ENCODE results near the gene COG5.

Gene COG5

GRCh38 chr7:107387573-107388219 lies 176.0 kb downstream of the COG5 start:
- no peak for DNase-seq

DNA sequence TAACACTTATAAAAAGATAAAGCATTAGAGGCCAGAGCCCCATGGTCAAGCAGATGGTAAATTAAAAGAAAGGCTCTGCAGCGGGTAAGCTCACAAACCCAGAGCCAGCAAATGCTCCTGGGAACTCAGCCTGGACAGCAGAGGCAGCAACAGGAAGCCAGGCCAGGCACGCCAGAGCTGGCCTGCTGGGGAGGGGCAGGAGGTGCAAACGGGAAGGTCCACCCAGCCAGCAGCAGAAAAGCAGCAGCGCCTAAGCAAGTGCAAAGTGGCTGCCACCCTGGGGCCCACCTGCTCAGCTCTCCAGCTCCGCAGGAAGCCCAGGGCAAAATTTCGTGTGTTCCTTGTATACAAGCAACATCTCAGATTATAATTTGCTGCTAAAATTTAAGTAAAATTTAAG lies 176.6 kb downstream of the COG5 start:
- no peak for DNase-seq

GRCh38 chr7:107386548-107387102 lies 177.1 kb downstream of the COG5 start:
- no peak for DNase-seq

DNA sequence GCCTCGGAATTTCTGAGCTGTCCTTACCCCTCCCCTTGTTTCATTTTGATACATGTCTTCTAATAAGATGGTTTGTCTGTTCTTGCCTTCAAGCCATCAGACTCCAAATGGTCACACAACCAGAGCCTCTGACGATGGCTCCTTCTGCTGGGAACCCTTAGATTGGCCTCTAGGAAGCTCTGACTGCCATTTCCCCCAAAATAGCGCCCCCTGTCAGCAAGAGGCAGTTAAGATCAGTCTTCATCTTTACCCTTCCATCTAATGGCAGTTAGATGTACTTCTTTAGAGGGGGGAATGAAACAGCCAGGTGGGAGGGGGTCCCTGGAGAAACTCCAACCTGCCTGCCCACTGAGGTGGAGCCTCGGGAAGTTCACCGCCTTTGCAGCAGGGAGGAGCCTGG lies 179.7 kb downstream of the COG5 start:
- no peak for DNase-seq

DNA sequence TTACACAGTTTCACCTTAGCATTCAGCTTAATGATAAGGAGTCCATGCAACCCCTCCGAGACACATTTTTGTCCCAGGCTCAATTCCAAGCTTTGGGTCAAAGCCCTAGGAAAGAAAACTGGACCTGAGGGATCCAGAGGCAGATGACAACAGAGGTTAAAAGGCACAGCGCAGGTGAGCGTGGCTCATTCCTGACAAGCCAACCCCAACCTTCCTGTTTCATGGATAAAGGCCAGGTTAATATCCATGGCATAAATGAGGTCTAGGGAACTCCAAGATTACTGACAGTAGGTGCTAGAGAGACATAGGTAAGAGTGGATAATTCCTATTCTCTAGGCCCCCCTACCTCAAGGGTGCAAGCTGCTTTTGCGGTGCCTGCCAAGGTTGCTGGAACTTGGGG lies 180.5 kb downstream of the COG5 start:
- DNase-seq, result no peak

DNA sequence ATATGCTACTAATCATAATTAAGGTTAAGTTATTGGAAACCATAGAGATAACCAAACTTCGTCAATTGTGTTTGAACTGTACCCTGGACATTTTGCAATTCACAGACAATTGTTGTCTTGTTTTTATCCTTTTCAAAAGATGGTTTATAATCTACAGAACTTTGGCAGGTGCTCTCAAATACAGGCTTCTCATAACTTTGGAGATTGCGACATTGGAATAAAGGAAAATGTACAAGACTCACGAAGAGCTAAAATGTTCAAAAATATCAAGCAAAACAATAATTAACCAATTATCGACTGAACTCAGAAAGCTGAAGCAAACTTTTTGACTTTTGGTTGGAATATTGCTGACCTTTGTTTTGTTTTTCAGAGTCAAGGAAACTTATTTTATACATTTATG lies 182.3 kb downstream of the COG5 start:
- no peak for DNase-seq

- DNase-seq, result no peak
Measured at GRCh38 chr7:107373354-107373753, 190.4 kb downstream of the COG5 start.

- DNase-seq, result no peak
Measured at GRCh38 chr7:107372298-107372697, 191.4 kb downstream of the COG5 start.

- DNase-seq, result no peak
Measured at GRCh38 chr7:107370816-107371215, 192.9 kb downstream of the COG5 start.

DNA sequence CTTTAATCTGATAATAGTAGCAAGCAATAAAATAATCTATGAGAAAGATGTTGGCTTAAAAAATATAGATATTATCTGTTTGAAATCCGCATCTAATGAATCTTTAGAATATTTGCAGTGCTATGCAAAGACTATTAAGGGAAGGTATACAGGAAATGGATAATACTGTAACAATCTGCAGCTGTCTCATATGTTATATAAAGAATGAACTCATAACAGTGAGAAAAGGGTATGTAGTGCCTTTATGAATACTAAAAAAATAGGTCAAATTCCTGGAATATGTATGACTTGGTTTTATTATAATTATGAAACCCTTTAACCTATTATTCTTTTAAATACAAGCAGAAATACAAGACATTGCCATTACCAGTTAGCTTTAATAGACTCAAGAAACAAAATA lies 198.9 kb downstream of the COG5 start:
- no peak for DNase-seq

DNA sequence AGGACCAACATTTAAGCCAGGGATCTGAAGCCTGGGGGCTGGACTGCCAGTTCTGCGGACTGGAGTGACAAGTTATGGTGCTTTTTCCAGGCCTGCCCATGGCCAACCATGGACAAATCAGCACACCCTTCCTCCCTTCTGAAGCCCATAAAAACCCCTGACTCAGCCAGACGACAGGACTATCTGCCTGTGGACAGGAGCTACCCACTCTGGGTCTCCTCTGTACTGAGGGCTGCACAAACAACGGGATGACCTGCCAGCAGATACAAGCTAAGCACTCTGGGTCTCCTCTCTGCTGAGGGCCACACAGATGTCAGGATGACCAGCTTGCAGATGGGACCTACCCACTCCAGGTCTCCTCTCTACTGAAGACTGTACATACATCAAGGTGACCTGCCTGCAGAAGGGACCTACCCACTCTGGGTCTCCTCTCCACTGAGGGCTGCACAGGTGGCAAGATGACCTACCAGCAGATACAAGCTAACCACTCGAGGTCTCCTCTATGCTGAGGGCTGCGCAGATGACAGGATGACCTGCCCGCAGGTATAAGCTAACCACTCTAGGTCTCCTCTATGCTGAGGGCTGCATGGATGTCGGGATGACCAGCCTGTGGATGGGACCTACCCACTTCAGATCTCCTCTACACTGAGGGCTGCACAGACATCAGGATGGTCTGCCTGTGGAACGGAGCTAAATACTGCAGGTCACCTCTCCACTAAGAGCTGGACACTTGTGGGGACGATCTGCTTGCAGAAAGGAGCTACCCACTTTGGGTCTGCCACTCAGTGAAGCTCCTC lies 204.0 kb downstream of the COG5 start:
- no peak for DNase-seq

GRCh38 chr7:107355616-107356015 lies 208.1 kb downstream of the COG5 start:
- DNase-seq, result peak; percentile 13

DNA sequence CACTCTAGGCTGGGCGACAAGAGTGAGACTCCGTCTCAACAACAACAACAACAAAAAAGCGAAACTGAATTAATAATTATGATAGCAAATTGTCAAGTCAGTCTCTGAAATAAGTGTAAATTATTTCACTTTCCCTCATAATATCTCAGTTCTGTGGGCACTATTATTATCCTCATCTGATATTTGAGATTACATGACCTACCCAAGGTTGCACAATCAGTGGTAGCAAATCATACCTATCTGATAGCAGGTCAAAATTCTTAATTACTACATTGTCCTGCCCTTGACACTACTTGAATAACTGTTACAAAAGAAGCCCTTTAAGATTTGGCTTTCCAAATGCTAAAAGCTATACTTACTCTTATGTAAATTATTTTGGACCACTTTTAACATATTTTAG lies 209.1 kb downstream of the COG5 start:
- DNase-seq, result no peak

DNA sequence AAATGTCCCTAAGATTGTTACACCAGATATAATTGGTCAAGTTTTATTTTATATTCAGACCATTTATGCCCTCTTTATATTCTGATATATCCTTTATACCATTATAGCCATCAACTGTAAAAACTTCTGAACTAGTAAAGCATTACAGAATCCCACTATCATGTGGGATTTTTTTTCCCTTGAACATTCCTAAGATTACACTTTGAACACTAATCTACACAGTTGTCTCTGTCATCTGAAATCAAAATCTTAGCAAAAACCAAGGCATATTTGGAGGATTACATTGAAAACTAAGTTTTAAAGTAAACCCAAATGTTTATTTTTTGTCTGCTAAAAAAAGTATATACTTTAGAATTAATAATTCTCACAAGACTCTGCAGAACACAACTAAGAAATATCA lies 210.0 kb downstream of the COG5 start:
- DNase-seq, result no peak

DNA sequence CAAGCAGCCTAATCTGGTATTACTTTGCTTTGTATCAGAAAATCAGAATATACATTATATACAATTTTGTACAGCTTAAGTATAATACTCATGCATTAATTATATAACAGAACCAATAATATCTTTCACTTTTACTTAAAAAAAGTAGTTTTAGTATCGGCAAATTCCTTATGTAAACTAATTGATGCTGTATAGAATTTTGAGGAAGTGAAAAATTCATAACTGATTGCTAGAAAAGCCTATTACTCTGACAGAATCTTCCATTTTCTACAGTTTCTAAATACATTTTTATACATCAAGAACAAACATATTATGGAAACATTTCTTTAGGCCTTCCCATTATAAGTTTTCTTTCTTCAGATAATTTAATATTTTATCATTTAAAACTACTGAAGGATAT lies 217.8 kb downstream of the COG5 start:
- DNase-seq, result no peak

DNA sequence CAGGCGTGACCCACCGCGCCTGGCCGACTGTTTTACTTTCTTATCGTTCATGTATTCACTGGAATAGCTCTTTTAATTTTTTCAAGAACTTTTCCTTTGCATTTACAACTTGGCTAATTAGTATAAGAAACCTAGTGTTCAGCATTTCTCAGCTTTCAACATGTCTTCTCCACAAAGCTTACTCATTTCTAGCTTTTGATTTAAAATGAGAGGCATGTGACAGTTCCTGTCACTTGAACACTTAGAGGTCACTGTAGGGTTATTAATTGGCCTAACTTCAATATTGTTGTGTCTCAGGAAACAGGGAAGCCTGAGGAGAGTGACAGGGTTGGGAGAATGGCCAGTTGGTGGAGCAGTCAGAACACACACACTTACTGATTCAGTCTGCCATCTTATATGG lies 218.9 kb downstream of the COG5 start:
- no peak for DNase-seq

- no peak for DNase-seq
Measured at GRCh38 chr7:107344286-107344685, 219.4 kb downstream of the COG5 start.

GRCh38 chr7:107338080-107338479 lies 225.6 kb downstream of the COG5 start:
- no peak for DNase-seq

- no peak for DNase-seq
Measured at GRCh38 chr7:107332488-107333269, 231.0 kb downstream of the COG5 start.

GRCh38 chr7:107330478-107330877 lies 233.2 kb downstream of the COG5 start:
- DNase-seq, result no peak

DNA sequence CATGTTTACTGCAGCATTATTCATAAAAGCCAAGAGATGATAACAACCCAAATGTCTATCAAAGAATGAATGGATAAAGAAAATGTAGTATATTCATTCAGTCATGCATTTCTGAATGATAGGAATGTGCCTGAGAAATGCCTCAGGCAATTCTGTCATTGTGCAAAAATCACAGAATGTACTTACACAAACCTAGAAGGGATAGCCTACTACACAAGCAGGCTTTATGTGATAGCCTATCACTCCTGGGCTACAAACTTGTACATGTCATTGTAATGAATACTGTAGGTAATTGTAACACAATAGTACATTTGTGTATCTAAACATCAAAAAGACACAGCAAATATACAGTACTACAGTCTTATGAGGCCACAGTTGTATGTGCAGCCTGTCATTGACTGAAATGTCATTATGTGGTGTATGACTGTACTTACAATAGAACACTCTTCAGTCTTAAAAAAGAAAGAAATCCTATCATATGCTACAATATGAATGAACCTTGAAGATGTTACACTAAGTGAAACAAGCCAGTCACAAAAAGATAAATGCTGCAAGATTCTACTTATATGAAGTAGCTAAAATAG lies 235.6 kb downstream of the COG5 start:
- peak; percentile 87 for DNase-seq

- DNase-seq, result no peak
Measured at GRCh38 chr7:107326061-107326460, 237.7 kb downstream of the COG5 start.

DNA sequence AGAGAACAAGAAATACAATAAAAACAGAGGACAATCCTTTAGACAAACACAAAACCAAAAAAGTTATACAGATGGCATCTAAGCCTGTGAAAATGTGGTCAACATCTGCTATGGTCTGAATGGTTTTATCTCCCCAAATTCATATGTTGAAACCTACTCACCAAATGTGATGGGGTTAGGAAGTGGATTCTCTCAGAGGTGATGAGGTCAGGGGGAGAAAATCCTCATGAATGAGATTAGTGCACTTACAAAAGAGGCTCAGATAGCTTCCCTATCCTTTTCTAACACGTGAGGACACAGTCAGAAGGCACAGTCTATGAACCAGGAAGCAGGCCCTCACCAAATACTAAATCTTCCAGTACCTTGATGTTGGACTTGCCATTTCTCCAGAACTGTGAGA lies 241.7 kb downstream of the COG5 start:
- DNase-seq, result no peak

All from NCI-H226 (cell line).